HL-60/S4 (cell line): Measurements from ENCODE around the gene SLC8A1.

Experiments used
- in situ Hi-C: fragments of 300-500 bp; cut with MboI; formaldehyde crosslinking; loops from 2 replicates; pipeline ENCODE4 v1.14.3; 2022; ENCODE audit warnings: low sequenced_read_pairs

SLC8A1 gene

GRCh38 chr2:40430776-40431599 is 20.9 kb downstream of the SLC8A1 start:
- in situ Hi-C loops, result no loop called here

GRCh38 chr2:40428439-40428838 is 23.5 kb downstream of the SLC8A1 start:
- in situ Hi-C loops, result no loop called here

- in situ Hi-C loops, result no loop called here
Observed at GRCh38 chr2:40421631-40422297, 30.1 kb downstream of the SLC8A1 start.

- in situ Hi-C loops, result no loop called here
Observed at GRCh38 chr2:40420478-40420877, 31.4 kb downstream of the SLC8A1 start.

GRCh38 chr2:40419364-40419762 is 32.5 kb downstream of the SLC8A1 start:
- in situ Hi-C loops, result no loop called here

GRCh38 chr2:40418614-40419363 is 33.1 kb downstream of the SLC8A1 start:
- in situ Hi-C loops, result no loop called here

- in situ Hi-C loops, result no loop called here
Observed at GRCh38 chr2:40416486-40416885, 35.4 kb downstream of the SLC8A1 start.

- in situ Hi-C loops, result no loop called here
Observed at GRCh38 chr2:40415391-40415790, 36.5 kb downstream of the SLC8A1 start.

- in situ Hi-C loops, result no loop called here
Observed at GRCh38 chr2:40412456-40412855, 39.4 kb downstream of the SLC8A1 start.

GRCh38 chr2:40410695-40411094 is 41.2 kb downstream of the SLC8A1 start:
- in situ Hi-C loops, result no loop called here

GRCh38 chr2:40409734-40410133 is 42.2 kb downstream of the SLC8A1 start:
- in situ Hi-C loops, result no loop called here

- in situ Hi-C loops, result no loop called here
Observed at GRCh38 chr2:40406485-40407289, 45.2 kb downstream of the SLC8A1 start.

- in situ Hi-C loops, result no loop called here
Observed at GRCh38 chr2:40405465-40405864, 46.4 kb downstream of the SLC8A1 start.

GRCh38 chr2:40404517-40404916 is 47.4 kb downstream of the SLC8A1 start:
- in situ Hi-C loops, result no loop called here

GRCh38 chr2:40403233-40403836 is 48.6 kb downstream of the SLC8A1 start:
- in situ Hi-C loops, result no loop called here

- in situ Hi-C loops, result no loop called here
Observed at GRCh38 chr2:40401896-40402295, 50.0 kb downstream of the SLC8A1 start.

- in situ Hi-C loops, result no loop called here
Observed at GRCh38 chr2:40400336-40400953, 51.4 kb downstream of the SLC8A1 start.

GRCh38 chr2:40397765-40398164 is 54.1 kb downstream of the SLC8A1 start:
- in situ Hi-C loops, result no loop called here

GRCh38 chr2:40396124-40396523 is 55.8 kb downstream of the SLC8A1 start:
- in situ Hi-C loops, result no loop called here
